ENCODE data around the gene MARVELD3. TPM values are rescaled to one million over a fixed set of nuclear protein-coding genes. Genes with fewer than 3 reads are reported as not detected.

MARVELD3 gene
- total RNA-seq, 1 donor from 2014 or later, result 0.25 TPM

DNA sequence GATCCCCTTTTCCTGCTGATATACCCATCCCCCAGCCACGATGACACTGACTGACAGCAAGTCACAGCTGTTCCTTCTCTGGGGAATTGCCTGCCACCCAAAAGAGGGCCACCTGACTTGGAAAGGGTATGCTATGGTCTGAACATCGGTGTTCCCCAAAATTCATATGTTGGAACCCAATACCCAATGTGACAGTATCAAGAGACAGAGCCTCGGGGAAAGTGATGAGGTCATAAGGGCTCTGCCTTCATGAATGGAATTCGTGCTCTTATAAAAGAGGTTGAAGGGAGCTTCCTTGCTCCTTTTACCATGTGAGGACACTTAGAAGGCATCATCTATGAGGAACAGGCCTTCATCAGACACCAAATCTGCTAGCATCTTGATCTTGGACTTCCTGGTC is 7.6 kb upstream of the MARVELD3 start:
- H3K9me3 Mint-ChIP-seq (ENCODE audit: unreplicated experiment), result no peaks in the 10 kb centered on the region
- no peak overlapping the region for H3K27ac Mint-ChIP-seq (ENCODE audit: unreplicated experiment)
- no peak for DNase-seq
- H3K36me3 Mint-ChIP-seq (ENCODE audit: unreplicated experiment), result no peaks in the 10 kb centered on the region
- H3K4me3 Mint-ChIP-seq (ENCODE audit: unreplicated experiment), result no peak overlapping the region
- TF ChIP-seq, protein P1, sequence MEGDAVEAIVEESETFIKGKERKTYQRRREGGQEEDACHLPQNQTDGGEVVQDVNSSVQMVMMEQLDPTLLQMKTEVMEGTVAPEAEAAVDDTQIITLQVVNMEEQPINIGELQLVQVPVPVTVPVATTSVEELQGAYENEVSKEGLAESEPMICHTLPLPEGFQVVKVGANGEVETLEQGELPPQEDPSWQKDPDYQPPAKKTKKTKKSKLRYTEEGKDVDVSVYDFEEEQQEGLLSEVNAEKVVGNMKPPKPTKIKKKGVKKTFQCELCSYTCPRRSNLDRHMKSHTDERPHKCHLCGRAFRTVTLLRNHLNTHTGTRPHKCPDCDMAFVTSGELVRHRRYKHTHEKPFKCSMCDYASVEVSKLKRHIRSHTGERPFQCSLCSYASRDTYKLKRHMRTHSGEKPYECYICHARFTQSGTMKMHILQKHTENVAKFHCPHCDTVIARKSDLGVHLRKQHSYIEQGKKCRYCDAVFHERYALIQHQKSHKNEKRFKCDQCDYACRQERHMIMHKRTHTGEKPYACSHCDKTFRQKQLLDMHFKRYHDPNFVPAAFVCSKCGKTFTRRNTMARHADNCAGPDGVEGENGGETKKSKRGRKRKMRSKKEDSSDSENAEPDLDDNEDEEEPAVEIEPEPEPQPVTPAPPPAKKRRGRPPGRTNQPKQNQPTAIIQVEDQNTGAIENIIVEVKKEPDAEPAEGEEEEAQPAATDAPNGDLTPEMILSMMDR (IDR thresholded peaks at IDR 0.05; ENCODE audit: partially characterized antibody, unreplicated experiment), result no peak
- no peaks in the 10 kb centered on the region for H3K27me3 Mint-ChIP-seq (ENCODE audit: unreplicated experiment)
- H3K4me1 Mint-ChIP-seq (ENCODE audit: low read depth, unreplicated experiment), result no peaks in the 10 kb centered on the region

DNA sequence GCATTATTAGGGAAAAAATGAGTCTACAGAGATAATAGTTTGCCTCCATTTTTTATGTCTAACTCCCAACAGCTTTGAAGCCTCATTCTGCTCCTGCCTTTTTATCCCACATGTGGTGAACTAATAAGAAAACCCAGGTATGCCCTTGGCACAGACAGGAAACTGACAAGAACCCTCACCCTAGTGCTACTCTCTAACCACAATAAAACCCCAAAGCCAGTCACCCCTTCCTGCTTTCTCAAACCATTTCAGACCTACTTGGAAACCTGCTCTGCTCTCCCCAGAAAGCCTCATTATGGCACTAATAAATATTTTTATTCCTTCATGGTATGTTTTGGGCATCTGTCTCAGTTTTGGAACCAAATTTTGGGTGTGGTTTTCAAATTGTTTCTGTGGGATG is 3.9 kb upstream of the MARVELD3 start:
- DNase-seq, result no peak
- Mint-ChIP-seq H3K27me3 (ENCODE audit: unreplicated experiment) (peaks cover 2% of the 10 kb centered on the region), H3K4me1 (ENCODE audit: low read depth, unreplicated experiment) (no peaks in the 10 kb centered on the region), H3K4me3 (ENCODE audit: unreplicated experiment) (no peak overlapping the region), H3K9me3 (ENCODE audit: unreplicated experiment) (no peaks in the 10 kb centered on the region), H3K27ac (ENCODE audit: unreplicated experiment) (no peak overlapping the region), H3K36me3 (ENCODE audit: unreplicated experiment) (no peaks in the 10 kb centered on the region)
- TF ChIP-seq, protein P1 (IDR thresholded peaks at IDR 0.05; ENCODE audit: partially characterized antibody, unreplicated experiment), result no peak

DNA sequence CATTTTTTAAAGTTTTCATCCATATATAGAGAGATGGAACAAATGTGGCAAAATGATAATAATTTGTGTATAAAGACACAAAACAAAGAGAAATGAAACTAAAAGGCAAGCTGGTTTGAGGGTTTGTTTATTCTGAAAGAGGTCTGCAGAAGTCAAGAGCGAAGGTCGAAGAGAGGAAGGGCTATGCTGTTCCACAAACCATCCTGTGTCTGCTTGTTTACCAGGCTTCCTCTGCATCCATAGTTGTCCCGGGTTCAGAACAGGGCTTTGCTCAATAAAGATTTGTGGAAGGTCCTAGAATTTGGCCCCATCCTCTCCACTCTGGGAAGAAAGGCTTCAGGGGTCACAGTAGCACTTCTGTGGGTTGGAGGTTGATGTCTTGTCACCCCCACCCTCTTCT is 2.4 kb upstream of the MARVELD3 start:
- peaks cover 3% of the 10 kb centered on the region for H3K27me3 Mint-ChIP-seq (ENCODE audit: unreplicated experiment)
- no peaks in the 10 kb centered on the region for H3K36me3 Mint-ChIP-seq (ENCODE audit: unreplicated experiment)
- no peak overlapping the region for H3K27ac Mint-ChIP-seq (ENCODE audit: unreplicated experiment)
- H3K4me3 Mint-ChIP-seq (ENCODE audit: unreplicated experiment), result no peak overlapping the region
- no peaks in the 10 kb centered on the region for H3K4me1 Mint-ChIP-seq (ENCODE audit: low read depth, unreplicated experiment)
- H3K9me3 Mint-ChIP-seq (ENCODE audit: unreplicated experiment), result no peaks in the 10 kb centered on the region
- no peak for DNase-seq
- TF ChIP-seq, protein P1 (IDR thresholded peaks at IDR 0.05; ENCODE audit: partially characterized antibody, unreplicated experiment), result no peak

DNA sequence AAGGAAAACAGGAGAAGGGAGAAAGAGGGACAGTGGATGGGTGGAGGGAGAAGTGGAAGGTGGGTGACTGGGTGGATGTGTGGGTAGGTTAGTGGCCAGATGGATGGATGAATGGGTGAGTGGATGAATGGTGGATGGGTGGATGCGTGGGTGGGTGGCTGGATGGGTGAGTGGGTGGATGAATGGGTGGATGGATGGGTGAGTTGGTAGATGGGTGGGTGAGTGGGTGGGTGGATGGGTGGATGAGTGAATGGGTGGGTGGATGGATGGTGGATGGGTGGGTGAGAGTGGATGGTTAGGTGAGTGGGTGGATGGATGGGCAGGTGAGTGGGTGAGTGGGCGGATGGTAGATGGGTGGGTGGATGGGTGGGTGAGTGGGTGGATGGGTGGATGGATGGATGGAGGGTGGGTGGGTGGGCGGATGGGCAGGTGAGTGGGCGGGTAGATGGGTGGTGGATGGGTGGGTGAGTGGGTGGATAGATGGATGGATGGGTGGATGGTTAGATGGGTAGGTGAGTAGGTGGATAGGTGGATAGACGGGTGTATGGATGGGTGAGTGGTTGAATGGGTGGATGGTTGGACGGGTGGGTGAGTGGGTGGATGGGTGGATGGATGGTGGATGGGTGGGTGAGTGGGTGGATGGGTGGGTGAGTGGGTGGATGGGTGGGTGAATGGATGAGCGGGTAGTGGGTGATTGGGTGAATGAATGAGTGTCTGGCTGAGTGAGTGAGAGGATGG is 702 bp upstream of the MARVELD3 start:
- peaks cover 3% of the 10 kb centered on the region for H3K27me3 Mint-ChIP-seq (ENCODE audit: unreplicated experiment)
- H3K27ac Mint-ChIP-seq (ENCODE audit: unreplicated experiment), result no peak overlapping the region

DNA sequence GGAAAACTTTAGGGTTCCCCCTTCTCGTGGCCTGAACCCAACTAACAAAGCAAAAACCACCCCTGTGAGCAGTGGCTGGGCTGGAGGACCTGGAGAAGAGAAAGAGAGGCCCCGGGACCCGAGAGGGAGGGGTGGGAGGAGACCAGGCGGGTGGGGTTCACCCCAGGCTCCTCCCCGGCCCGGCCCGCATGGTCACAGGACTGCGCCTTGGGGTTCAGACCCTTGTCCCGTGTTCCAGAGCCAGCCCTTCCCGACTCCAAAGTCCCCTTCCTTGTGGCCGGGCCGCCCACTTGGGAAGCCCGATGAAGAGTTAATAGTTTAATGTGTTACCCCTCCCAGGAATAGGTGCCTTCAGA is 852 bp downstream of the MARVELD3 start:
- Mint-ChIP-seq H3K9me3 (ENCODE audit: unreplicated experiment) (no peaks in the 10 kb centered on the region), H3K27me3 (ENCODE audit: unreplicated experiment) (peaks cover 3% of the 10 kb centered on the region), H3K4me3 (ENCODE audit: unreplicated experiment) (no peak overlapping the region), H3K4me1 (ENCODE audit: low read depth, unreplicated experiment) (no peaks in the 10 kb centered on the region), H3K27ac (ENCODE audit: unreplicated experiment) (no peak overlapping the region), H3K36me3 (ENCODE audit: unreplicated experiment) (no peaks in the 10 kb centered on the region)
- no peak for DNase-seq
- TF ChIP-seq, protein P1 (IDR thresholded peaks at IDR 0.05; ENCODE audit: partially characterized antibody, unreplicated experiment), result no peak

More for the DNA sequence above, 702 bp upstream of the MARVELD3 start:
- Mint-ChIP-seq H3K36me3 (ENCODE audit: unreplicated experiment) (no peaks in the 10 kb centered on the region), H3K4me1 (ENCODE audit: low read depth, unreplicated experiment) (no peaks in the 10 kb centered on the region), H3K9me3 (ENCODE audit: unreplicated experiment) (no peaks in the 10 kb centered on the region), H3K4me3 (ENCODE audit: unreplicated experiment) (peak overlapping the region; percentile 79)
- TF ChIP-seq, protein P1 (IDR thresholded peaks at IDR 0.05; ENCODE audit: partially characterized antibody, unreplicated experiment), result no peak
- no peak for DNase-seq

Measured in glutamatergic neuron (in vitro differentiated cells).